GM08714 (cell line): ENCODE data around the gene CTNNA3.

ENCODE experiments used
- H3K4me3 ChIP-seq: fragments of 200-500 bp; sonication (Bioruptor generic); 2 replicates; pipeline ENCODE4 v1.5.1; 2014; ENCODE audit warnings: mild to moderate bottlenecking, low read length, inconsistent platforms
- ZNF274 ChIP-seq: IDR thresholded peaks from 2 replicates; pipeline ENCODE4 v1.6.1; 2012; ENCODE audit warnings: mild to moderate bottlenecking, low read depth, low read length

The CTNNA3 gene

GRCh38 chr10:65894961-65895360 lies 1801.0 kb downstream of the CTNNA3 start:
- no peak overlapping the region for H3K4me3 ChIP-seq
- TF ChIP-seq ZNF274 = no peak

- H3K4me3 ChIP-seq = no peak overlapping the region
- no peak for TF ChIP-seq ZNF274
Observed at GRCh38 chr10:65894379-65894778, 1801.6 kb downstream of the CTNNA3 start.

GRCh38 chr10:65893676-65894075 lies 1802.3 kb downstream of the CTNNA3 start:
- TF ChIP-seq ZNF274 = no peak
- H3K4me3 ChIP-seq = no peak overlapping the region

- TF ChIP-seq ZNF274 = no peak
- H3K4me3 ChIP-seq = no peak overlapping the region
Observed at GRCh38 chr10:65892284-65892683, 1803.7 kb downstream of the CTNNA3 start.

- no peak for TF ChIP-seq ZNF274
- peak overlapping the region; percentile 31; the same call in 1 of the 2 replicates for H3K4me3 ChIP-seq
Observed at GRCh38 chr10:65891073-65891981, 1804.7 kb downstream of the CTNNA3 start.

- no peak for TF ChIP-seq ZNF274
Observed at GRCh38 chr10:65864529-65864928, 1831.5 kb downstream of the CTNNA3 start.

GRCh38 chr10:65864036-65864435 lies 1832.0 kb downstream of the CTNNA3 start:
- no peak for TF ChIP-seq ZNF274
- H3K4me3 ChIP-seq = no peak overlapping the region

More at GRCh38 chr10:65864529-65864928, 1831.5 kb downstream of the CTNNA3 start:
- H3K4me3 ChIP-seq = no peak overlapping the region
